ENCODE measurements around the gene CRHR1. TPM values are rescaled to one million over a fixed set of nuclear protein-coding genes. Genes with fewer than 3 reads are reported as not detected.
A peak's percentile ranks its signal among the peaks of the same experiment; 100 is the strongest.
"Not testable (repeated sequence)": the region's sequence is repeated elsewhere in the genome, so short reads cannot be mapped to it uniquely, and the experiment has no call there.

CRHR1 gene
- polyA plus RNA-seq, 3 donors, result 0.19 to 0.98 TPM; not detected in 1

DNA sequence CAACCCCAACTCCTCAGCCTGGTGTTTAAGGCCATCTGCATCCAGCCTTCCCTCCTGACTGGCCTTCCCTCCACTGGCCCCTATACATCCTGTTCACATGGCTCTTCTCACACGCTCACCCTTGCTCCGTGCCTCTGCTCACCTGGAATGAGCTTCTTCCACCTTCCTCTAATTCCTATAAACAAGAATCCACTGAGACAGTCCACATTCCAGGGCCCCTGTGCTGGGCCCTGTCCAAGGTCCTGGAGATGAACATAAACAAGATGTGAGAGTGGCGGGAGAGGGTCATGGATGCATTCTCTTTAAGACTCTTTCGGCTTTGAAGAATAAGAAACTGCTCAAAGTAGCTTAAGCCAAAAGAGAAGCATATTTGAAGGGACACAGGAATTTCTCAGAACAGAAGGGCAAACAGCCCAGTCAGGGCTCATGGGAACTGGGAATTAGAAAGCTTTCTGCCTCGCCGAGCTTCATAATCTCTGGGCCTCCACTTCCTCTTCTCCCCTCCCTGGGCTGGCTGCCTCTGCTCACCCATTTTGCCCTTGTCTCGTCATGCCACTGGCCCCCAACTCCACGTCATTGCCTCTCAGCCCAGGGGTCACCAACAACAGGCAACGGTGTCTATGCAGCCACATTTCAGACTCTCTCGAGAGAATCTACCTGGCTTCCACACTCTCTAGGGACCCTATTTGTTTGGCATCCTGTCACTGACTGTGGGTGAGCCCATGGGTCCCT, 74.0 kb downstream of the CRHR1 start:
- DNase-seq (ENCODE audit: low read depth in 3 of 3, low spot score in 2 of 3), result peak; percentile 60 to 68 (median 66)

DNA sequence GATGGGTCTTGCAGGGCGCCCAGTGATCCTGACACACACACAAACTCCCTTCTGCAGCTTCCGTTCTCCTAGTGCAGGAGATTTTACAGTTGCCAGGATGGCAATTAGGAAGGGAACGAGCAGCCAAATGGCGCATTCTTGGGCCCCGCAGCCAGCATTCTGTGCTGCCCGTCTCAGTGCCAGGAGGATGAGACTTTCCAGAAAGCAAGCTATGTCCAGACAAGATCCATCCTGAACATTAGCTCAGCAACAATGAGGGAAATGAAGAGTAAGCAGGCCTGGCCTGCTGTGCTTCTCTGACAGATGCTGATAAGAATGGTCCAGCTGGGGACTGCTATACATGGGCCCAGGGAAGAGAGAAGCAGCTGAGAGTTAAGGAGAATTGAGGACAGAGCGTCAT, 77.0 kb downstream of the CRHR1 start:
- no peak for DNase-seq (ENCODE audit: low read depth in 3 of 3, low spot score in 2 of 3)

DNA sequence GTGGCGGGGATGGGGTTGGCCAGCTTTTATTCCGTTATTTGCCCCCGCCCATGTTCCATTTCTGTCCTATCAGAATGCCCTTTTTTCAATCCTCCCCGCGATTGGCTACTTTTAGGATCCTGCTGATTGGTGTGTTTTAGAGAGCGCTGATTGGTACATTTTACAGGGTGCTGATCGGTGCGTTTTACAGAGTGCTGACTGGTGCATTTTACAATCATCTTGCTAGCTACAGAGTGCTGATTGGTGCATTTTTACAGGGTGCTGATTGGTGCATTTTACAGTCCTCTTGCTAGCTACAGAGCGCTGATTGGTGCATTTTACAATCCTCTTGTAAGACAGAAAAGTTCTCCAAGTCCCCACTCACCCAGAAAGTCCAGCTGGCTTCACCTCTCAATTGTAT, 78.0 kb downstream of the CRHR1 start:
- not testable (repeated sequence) for DNase-seq (ENCODE audit: low read depth in 3 of 3, low spot score in 2 of 3)

DNA sequence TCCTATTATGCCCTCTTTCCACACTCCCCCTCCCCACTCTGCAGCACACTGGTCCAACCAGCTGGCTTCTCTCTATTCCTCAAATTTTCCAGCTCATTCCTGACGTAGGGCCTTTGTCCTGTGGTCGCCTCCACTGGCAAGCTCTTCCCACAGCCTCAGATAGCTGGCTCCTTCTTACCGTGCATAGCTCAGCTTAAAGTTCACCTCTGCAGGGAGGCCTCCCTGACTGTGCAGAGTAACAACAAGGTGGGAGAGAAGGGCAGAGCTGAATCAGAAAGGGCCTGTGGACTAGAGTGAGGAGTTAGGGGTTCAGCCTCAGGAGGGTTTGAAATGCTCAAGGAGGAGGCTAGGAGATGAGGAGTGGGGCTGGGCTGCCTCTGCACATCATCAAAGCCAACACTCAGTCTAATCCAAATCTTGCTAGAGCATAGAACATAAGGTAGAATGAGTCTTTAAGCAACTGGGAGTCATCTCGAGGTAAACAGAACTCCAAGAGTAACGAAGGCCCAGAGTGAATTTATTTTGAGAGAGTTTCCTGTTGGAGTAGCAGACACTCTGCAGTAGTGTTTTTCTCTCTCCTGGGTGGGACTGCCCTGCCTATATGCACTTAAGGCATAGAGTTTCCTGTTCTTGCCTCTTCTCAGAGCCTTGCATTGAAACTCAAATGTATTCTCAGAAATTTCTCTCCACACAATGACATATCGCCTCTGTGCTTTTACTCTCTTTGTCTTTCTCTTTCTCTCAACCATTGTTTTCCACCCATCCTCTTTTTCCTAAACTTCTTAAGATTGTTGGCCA, 79.9 kb downstream of the CRHR1 start:
- no peak for DNase-seq (ENCODE audit: low read depth in 3 of 3, low spot score in 2 of 3)

DNA sequence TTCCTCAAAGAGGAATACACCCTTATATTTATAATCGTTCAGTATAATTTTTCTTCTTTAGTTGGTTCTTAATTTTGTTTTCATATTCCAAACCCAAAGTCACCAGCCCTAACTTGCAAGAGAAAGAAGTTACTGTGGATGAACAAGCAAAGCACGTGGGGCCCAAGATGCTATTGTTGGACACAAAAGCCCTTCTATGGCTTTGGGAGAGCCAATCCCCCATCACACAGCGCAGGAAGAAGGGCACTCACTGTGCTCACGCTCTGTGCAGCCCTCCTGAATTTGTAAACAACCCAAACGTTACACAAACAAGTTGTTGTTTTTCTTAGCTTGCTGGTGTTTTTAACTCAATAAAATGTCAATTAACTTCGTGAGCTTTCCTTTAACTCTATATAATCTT, 83.1 kb downstream of the CRHR1 start:
- DNase-seq (ENCODE audit: low read depth in 3 of 3, low spot score in 2 of 3), result no peak

DNA sequence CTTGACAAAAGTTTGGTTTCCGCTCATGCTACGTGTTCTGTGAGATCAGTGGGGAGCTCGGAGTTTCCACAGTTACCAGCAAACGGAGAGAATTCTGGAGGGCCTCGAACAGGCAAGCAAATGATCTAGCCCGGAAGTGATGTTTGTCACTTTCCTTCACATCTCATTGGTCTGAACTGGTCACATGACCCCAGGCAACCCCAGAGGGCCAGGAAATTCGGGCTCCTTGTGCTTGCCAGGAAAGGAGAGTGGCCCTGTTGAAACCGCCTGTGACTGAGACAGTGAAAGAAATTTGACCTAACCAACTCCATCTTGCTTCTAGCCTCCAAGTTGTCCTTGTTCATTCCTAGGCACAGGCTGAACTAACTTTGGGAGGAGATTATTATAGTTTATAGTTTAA, 83.6 kb downstream of the CRHR1 start:
- no peak for DNase-seq (ENCODE audit: low read depth in 3 of 3, low spot score in 2 of 3)

DNA sequence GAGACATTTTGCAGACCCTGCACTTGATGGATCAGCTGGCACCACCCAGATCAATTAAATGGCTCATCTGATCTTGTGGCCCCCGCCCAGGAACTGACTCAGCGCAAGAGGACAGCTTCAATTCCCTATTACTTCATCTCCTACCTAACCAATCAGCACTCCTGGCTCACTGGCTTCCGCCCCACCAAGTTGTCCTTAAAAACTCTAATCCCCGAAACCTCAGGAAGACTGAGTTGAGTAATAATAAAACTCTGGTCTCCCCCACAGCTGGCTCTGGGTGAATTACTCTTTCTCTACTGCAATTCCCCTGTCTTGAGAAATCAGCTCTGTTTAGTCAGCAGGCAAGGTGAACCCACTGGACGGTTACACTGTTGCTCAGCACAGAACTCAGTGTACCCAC, 84.2 kb downstream of the CRHR1 start:
- no peak for DNase-seq (ENCODE audit: low read depth in 3 of 3, low spot score in 2 of 3)

DNA sequence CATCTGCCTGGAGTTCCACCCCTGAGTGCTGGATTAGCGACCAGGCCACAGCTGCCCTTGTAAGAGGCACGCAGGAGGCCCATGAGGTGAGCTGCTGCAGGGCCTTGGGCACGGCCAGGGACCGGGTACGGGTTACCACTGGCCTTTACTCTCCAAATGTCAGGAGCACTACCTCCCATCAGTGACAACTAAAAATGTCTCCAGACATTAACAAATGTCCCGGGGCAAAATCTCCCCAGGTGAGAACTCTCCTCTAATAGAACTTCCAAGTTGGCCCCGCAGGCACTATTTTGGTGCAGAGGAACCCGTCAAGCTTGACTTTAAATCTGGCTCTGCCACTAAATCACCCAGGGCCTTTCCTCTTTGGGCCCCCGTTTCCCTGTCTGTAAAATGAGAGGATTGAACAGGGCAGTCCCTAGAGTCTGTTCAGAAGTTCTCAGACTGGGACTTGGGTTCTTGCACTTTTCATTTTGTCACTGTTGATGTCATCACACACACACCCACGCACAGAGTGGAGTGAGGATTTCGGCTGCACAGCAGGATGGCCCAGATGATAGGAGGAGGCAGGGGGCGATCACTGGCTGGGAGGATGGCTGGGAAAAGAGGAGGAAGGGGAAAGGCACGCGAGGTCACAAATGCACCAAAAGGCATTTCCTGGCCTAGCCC, 85.7 kb downstream of the CRHR1 start:
- no peak for DNase-seq (ENCODE audit: low read depth in 3 of 3, low spot score in 2 of 3)

DNA sequence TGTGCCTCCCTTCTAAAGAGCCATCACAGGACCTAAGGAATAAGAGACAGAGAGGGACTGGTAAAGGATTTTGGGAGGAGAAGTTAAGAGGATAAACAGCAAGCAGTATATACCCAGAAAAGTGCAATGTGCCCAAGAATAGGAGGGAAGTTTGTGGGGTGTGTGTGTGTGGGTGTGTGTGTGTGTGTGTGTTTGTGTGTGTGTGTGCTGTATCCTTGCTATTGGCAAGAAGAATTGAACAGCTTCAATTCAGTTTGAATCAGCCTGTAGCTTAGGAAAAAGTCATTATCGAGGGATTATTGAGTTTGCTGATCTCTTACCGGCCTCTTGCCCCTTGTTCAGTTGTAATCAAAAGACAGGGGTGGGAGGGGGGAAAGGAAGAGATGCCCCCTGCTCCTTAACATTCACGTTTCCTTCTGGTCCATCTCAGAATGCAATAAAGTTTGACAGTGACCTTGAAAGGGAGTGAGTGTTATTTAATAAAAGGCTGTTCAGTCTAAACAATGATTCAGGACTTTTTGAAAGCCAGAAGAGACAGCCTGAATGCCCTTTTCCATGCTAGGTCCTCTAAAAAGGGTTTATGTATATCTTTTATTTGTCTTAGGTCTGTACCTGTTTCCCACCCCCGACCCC, 86.3 kb downstream of the CRHR1 start:
- DNase-seq (ENCODE audit: low read depth in 3 of 3, low spot score in 2 of 3), result no peak

DNA sequence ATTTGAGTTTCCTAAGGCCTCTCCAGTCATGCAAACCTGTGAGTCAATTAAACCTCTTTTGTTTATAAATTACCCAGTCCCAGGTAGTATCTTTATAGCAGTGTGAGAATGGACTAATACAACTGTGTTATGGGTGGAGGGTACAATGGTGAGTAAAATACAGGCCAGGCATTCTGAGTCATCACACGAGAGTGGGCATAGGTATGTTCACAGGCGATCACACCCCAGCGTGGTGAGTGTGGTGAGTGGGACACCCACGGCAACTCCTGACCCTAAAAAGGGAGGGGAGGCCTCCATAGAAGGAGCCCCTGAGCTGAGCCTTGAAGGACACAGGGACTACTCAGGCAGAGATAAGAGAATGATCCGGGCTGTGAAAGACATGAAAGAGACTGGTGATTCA, 87.6 kb downstream of the CRHR1 start:
- DNase-seq (ENCODE audit: low read depth in 3 of 3, low spot score in 2 of 3), result no peak

DNA sequence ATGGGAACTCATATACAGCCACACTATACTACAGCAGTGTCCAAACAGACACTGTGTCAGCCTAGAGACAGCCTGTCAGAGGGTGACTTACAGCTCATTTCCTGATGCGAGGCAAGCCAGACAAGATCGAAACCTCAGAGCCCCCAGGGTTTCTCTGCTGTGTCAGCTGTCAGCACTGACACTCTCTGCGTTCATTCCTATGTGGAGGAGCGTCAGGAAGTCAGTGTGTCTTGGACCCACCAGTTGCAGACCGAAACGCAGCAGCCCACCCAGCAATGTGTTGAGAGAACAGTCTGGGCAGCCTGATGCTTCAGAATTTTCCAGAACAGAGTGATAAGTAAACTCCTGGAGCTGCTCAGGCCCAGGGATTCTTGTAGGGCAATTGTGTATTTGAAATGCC, 89.6 kb downstream of the CRHR1 start:
- DNase-seq (ENCODE audit: low read depth in 3 of 3, low spot score in 2 of 3), result no peak

DNA sequence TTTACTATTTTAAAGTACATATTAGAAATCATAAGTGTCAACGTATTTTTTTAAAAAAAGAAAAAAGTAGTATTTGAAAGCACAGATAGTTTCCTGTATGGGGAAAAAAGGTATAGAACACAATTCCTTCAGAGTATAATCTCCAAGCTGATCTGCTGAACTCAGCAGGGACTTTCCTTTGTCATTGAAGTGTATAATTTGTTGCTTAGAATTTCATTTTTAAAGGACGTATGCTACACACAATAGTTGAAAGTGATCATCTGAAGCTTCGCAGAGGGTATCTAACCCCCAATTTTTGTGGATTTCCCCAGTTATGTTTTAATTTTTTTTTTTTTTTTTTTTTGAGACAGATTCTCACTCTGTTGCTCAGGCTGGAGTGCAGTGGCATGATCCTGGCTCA, 90.0 kb downstream of the CRHR1 start:
- no peak for DNase-seq (ENCODE audit: low read depth in 3 of 3, low spot score in 2 of 3)

DNA sequence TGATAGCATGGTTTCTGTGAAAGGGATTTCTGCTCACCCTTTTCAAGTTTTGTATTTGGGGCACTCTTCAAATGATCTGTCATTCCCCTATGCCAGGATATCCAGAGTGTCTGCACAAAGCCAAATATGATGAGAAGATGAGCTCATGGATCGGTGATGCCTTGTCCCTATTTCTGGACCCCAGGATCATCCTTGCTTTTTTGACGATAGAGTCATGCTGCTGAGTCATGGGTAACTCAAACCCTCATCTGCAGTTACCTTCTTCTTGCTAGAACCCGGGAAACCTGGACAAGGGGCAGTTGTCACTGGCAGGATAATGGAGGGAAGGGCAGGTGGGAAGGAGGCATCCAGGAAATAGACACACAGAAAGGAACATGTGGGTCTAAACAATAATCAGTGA, 92.4 kb downstream of the CRHR1 start:
- DNase-seq (ENCODE audit: low read depth in 3 of 3, low spot score in 2 of 3), result no peak

DNA sequence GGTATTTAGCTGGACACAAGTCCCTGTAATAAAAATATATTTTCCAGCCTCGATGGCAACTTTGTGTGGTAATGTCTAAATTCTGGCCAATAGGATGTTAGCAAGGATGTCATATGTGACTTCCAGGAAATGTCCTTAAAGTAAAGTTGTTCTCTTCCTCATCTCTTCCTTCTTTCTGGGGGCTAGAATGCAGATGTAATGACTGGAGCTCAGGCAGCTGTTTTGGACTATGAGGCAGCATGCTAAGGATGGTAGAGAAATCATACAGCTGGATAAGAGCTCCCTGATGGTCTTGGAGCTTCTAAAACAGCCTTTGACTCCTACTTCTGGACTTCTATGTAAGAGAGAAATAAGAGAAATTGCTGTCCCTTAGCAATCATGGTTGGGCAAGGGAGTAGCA, 93.3 kb downstream of the CRHR1 start:
- DNase-seq (ENCODE audit: low read depth in 3 of 3, low spot score in 2 of 3), result no peak

DNA sequence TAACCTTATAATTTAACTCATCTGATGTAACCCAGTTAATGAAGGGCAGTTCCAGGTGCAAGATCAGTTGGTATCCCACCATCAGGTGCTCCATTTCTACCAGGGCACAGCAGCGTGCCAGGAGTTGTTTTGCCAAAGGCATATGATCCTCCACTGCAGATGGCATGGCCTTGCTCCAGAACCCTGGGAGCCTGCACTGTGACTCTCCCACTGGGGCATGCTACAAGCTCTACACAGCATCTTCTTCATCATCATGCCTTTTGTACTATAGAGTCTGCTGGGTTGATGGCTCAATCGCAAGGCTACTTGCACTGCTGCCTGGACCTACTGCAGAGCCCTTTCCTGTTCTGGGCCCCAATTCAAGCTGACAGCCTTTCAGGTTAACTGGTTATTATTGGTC, 98.9 kb downstream of the CRHR1 start:
- DNase-seq (ENCODE audit: low read depth in 3 of 3, low spot score in 2 of 3), result no peak

Other genes starting within 250 kb of the CRHR1 start
- not detected for gene SPPL2C, start 60.6 kb downstream of the CRHR1 start, polyA plus RNA-seq (ENCODE audit: insufficient read length in 3 of 3)
- gene MAPT, start 110.2 kb downstream of the CRHR1 start, polyA plus RNA-seq (ENCODE audit: insufficient read length in 3 of 3), result 10 to 100 TPM in 1 of 3 donors, 1 to 10 TPM in 2; 7.7 to 11.3 (median 9.5) TPM
- gene STH, start 214.9 kb downstream of the CRHR1 start, polyA plus RNA-seq (ENCODE audit: insufficient read length in 3 of 3), result not detected

Data from right renal cortex interstitium (tissue), 3 donors.